ACC112 (cell line): ENCODE measurements around the gene C1QTNF2.

Experiments
- H2AFZ ChIP-seq: fragments of 200-600 bp; sonication (generic); one replicate; pipeline ENCODE4 v1.6.0; 2017; ENCODE audit warnings: antibody characterized with exemption, low read length; ENCODE audit not compliant: unreplicated experiment
- H3K27ac ChIP-seq: fragments of 200-600 bp; sonication (generic); 2 replicates; pipeline ENCODE4 v1.5.1; 2014; ENCODE audit warnings: low read depth, mild to moderate bottlenecking, antibody characterized with exemption, low read length, moderate library complexity
- H3K27me3 ChIP-seq: fragments of 200-600 bp; sonication (generic); 2 replicates; pipeline ENCODE4 v1.6.1; 2014; ENCODE audit warnings: mild to moderate bottlenecking, antibody characterized with exemption, low read length, moderate library complexity, mixed read lengths; ENCODE audit not compliant: insufficient read depth
- H3K36me3 ChIP-seq: fragments of 200-600 bp; sonication (generic); 2 replicates; pipeline ENCODE4 v1.6.1; 2016; ENCODE audit warnings: mild to moderate bottlenecking, antibody characterized with exemption, low read length, moderate library complexity, mixed read lengths; ENCODE audit not compliant: insufficient read depth
- H3K4me1 ChIP-seq: fragments of 200-600 bp; sonication (generic); one replicate; pipeline ENCODE4 v1.6.1; 2016; ENCODE audit warnings: low read length, mixed read lengths; ENCODE audit not compliant: insufficient read depth, unreplicated experiment, control insufficient read depth
- H3K4me3 ChIP-seq: fragments of 200-600 bp; sonication (generic); 2 replicates; pipeline ENCODE4 v1.5.1; 2014; ENCODE audit warnings: mild to moderate bottlenecking, low read depth, low read length
- H3K79me2 ChIP-seq: fragments of 200-600 bp; sonication (generic); one replicate; pipeline ENCODE4 v1.6.0; 2016; ENCODE audit warnings: low read length; ENCODE audit not compliant: control insufficient read depth, unreplicated experiment, insufficient read depth

C1QTNF2 gene

DNA sequence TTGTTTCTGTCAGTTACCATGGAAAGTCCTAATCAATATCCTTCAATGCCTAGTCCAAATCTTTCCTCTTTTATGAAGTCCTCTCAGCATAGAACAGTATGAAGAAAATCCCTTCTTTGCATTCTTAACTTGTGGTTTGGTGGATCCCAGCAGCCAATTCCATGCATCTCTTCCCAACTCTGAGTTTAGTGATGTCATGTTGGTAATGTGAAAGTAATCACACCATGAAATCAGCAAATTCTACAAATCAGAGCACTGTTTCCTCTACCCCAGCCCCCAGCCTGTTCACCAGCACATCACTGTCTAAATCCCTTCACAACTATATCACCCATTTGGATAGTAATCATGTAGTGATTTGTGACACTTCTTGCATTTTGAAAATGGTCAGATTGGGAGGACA is 4.7 kb upstream of the C1QTNF2 start:
- H3K36me3 ChIP-seq: no peaks in the 10 kb centered on the region
- no peaks in the 10 kb centered on the region for H3K4me1 ChIP-seq
- peaks cover 73% of the 10 kb centered on the region for H3K27me3 ChIP-seq
- no peak overlapping the region for H3K27ac ChIP-seq
- no peak overlapping the region for H2AFZ ChIP-seq
- H3K79me2 ChIP-seq: no peaks in the 10 kb centered on the region
- no peak overlapping the region for H3K4me3 ChIP-seq

DNA sequence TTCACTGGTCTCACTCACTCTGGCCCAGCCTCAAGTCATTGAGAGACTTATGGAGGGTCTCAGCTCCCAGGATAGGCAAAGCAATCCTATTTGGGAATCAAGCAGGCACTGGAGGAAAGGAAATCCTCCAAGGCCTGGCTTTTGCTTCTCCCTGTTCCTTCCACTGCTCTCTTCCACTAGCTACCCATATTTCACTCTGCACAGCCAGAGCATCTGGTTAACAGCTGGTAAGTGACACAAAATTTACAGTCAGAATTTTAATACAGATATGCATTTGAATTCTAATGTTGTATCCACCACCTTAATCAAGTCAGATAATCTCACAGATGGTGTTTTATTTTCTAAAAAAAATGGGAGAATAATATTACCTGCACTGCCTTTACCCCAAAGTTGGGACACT is 868 bp upstream of the C1QTNF2 start:
- H3K79me2 ChIP-seq: no peaks in the 10 kb centered on the region
- peaks cover 64% of the 10 kb centered on the region for H3K27me3 ChIP-seq
- no peaks in the 10 kb centered on the region for H3K4me1 ChIP-seq
- H3K36me3 ChIP-seq: no peaks in the 10 kb centered on the region
- no peak overlapping the region for H3K4me3 ChIP-seq
- no peak overlapping the region for H3K27ac ChIP-seq
- no peak overlapping the region for H2AFZ ChIP-seq

DNA sequence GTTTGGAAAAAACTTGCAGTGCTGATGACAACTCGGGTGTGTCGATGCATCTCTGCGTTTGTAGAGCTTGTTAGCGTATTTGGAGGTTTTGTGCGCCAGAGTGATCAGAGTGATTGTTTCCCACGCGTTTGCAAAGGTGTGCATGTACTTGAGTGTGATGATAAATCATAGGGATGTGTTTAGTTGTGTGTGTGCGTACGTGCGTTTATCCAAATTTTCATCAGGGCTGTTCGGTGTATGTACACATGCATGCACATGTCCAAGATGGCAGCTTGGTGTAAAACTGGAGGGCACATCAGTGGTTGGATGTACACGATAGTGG is 248 bp upstream of the C1QTNF2 start:
- Histone ChIP-seq H3K36me3 (no peaks in the 10 kb centered on the region), H3K27ac (no peak overlapping the region), H3K4me1 (no peaks in the 10 kb centered on the region), H2AFZ (peak overlapping the region; percentile 2), H3K4me3 (peak overlapping the region; percentile 80), H3K27me3 (peaks cover 58% of the 10 kb centered on the region), H3K79me2 (no peaks in the 10 kb centered on the region)

DNA sequence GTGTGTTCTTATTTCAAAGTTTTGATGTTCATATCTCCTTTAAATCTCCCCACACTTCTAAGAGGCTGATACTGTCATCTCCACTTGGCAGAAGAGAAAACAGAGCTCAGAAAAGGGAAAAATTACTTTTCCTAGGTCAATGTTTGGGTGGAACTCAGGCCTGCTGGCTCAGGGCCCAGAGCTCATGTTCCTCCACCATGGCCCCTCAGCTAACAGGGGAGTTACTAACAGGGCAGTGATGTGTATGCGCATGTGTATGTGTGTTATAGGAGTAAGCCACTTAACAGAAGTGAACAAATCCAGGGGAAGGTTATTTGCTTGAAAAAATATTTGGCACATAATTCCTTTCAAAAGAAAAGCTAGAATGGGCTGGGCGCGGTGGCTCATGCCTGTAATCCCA is 2.5 kb downstream of the C1QTNF2 start:
- no peak overlapping the region for H2AFZ ChIP-seq
- H3K27ac ChIP-seq: no peak overlapping the region
- no peaks in the 10 kb centered on the region for H3K36me3 ChIP-seq
- H3K4me3 ChIP-seq: no peak overlapping the region
- peaks cover 30% of the 10 kb centered on the region for H3K27me3 ChIP-seq
- no peaks in the 10 kb centered on the region for H3K4me1 ChIP-seq
- no peaks in the 10 kb centered on the region for H3K79me2 ChIP-seq

DNA sequence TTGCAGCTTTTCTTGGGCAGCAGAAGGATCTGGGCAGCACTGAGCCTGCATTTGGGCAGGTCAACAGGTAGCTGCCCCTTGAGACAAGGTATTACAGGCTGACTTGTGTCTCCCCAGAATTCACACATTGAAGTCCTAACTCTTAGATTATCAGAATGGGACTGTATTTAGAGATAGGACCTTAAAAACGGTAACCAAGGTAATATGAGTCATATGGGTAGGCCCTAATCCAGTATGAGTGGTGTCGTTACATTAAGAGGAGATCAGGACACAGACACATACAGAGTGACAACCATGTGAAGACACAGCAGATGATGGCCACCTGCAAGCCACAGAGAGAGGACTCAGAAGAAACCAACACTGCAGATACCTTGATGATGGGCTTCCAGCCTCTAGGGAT is 3.2 kb downstream of the C1QTNF2 start:
- H3K4me3 ChIP-seq: no peak overlapping the region
- no peaks in the 10 kb centered on the region for H3K4me1 ChIP-seq
- H3K27me3 ChIP-seq: peaks cover 24% of the 10 kb centered on the region
- H3K79me2 ChIP-seq: no peaks in the 10 kb centered on the region
- H3K36me3 ChIP-seq: no peaks in the 10 kb centered on the region
- H2AFZ ChIP-seq: no peak overlapping the region
- H3K27ac ChIP-seq: no peak overlapping the region

DNA sequence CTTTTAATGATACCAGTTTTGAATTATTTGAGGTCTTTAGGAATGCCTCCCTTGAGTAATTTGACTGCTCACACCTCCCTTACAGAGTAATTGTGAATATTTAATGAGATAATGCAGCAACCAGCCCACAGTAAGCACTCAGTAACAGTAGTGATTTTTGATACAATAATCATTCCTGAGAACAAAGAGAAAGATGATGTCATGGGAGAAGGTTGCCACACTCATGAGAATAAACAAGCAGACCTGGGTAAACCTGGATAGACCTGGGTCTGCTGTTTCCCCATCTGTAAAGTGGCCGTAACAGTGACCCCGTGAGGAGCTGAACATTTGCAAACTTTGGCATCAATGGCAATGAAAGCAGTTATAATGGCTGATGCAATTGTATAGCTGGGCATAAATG is 4.2 kb downstream of the C1QTNF2 start:
- H3K4me3 ChIP-seq: no peak overlapping the region
- H3K27me3 ChIP-seq: peaks cover 13% of the 10 kb centered on the region
- H3K79me2 ChIP-seq: no peaks in the 10 kb centered on the region
- no peaks in the 10 kb centered on the region for H3K36me3 ChIP-seq
- H2AFZ ChIP-seq: no peak overlapping the region
- H3K4me1 ChIP-seq: no peaks in the 10 kb centered on the region
- H3K27ac ChIP-seq: no peak overlapping the region

DNA sequence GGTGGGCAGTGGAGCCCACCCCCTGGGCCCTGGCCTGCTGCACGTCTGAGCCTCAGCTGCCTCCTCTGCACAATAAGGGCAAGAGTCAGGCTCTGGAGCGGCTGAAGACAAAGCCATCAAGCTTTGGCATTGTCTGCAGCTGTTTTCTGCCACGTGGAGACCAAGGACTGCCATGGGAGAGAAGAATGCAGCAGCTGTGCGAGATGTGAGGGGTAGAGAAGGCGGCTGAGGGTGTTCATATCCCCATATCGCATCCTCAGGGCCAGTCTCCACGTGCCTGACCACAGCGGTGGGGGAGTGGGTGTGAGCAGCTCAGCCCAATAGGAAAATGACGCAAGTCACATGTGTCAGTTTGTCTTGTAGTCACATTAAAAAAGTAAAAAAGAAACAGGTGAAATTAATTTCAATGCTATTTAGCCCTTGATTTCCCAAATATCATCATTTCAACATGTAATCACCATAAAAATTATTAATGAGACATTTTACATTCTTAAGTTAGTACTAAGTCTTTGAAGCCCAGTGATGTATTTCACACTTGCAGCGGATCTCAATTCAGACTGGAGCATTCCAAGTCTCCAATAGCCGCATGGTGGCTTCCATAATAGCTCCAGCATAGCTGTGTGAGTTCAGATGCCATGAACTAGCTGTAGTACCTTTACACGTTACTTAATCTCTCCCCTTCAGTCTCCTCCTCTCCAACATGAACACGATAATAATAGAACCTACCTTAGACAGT is 6.6 kb downstream of the C1QTNF2 start:
- Histone ChIP-seq H2AFZ (no peak overlapping the region), H3K36me3 (no peaks in the 10 kb centered on the region), H3K27me3 (no peaks in the 10 kb centered on the region), H3K4me1 (no peaks in the 10 kb centered on the region), H3K27ac (no peak overlapping the region), H3K79me2 (no peaks in the 10 kb centered on the region), H3K4me3 (no peak overlapping the region)

DNA sequence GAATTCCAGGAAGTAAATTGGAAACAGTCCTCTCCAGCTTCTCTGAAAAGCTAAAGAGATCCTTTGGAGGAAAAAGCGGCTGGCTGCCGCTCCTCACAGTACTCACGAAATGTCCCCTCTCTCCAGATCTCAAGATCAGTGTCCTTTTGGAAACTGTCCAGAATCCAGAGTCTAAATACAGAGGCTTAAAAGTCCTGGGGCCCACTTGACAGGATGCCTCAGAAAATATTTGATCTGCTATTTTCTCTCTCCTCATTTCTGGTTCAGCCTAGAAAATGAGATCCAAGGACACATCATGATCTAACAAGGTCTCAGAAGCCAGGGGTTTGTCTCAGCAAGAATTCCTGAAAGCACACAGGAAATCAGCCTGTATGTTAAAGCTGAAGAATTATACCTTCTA is 7.2 kb downstream of the C1QTNF2 start:
- Histone ChIP-seq H3K79me2 (no peaks in the 10 kb centered on the region), H3K27me3 (no peaks in the 10 kb centered on the region), H3K4me1 (no peaks in the 10 kb centered on the region), H2AFZ (no peak overlapping the region), H3K36me3 (no peaks in the 10 kb centered on the region), H3K4me3 (no peak overlapping the region), H3K27ac (no peak overlapping the region)

DNA sequence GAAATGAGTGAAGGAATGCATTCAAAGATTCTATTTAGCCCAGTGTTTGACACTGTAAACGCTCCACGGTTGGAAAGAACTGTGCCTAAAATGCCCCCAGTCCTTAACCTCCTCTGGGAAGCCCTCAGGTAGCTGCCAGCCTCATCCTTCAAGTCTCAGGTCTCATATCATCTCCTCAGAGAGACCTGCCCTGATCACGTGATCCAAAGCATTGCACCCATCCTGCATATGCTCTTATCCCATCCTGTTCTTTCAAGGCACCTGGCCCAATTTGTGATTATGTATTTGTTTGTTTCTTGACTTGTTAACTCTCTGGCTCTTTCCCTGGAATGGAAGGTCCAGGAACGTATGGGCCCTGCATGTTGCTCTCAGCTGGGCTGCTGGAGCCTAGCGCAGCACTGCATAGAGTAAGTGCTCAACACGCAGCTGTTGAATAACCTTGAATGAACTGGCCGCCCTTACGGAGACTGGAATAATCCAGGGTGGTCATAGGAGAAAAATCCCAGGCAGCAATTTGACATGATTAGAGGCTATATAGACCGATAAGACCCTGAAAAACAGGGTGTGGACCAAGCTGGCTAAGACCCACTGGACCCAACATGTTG is 8.7 kb downstream of the C1QTNF2 start:
- Histone ChIP-seq H3K36me3 (no peaks in the 10 kb centered on the region), H2AFZ (no peak overlapping the region), H3K4me1 (no peaks in the 10 kb centered on the region), H3K27ac (no peak overlapping the region), H3K4me3 (no peak overlapping the region), H3K27me3 (no peaks in the 10 kb centered on the region), H3K79me2 (no peaks in the 10 kb centered on the region)

DNA sequence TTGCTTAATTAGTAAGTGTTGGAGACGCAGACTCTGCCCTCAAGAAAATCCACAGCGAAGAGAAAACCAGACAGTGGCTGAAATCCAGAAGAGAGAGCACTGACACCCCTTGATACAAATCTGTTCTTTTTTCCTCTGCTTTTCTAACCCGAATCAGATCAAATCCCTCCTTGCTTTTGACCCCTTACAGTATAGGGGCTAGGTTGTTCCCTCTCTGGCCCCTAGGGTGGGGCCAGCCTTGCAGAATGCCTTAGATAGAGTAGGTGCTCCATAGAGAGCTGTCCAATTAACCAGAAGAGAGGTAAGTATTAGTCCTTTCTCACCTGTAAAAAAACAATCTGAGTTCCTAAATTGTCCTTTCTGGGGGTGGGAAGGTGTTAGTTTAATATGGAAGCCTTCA is 10.1 kb downstream of the C1QTNF2 start:
- Histone ChIP-seq H3K4me3 (no peak overlapping the region), H3K4me1 (no peaks in the 10 kb centered on the region), H3K27me3 (no peaks in the 10 kb centered on the region), H3K27ac (no peak overlapping the region), H2AFZ (no peak overlapping the region), H3K79me2 (no peaks in the 10 kb centered on the region), H3K36me3 (no peaks in the 10 kb centered on the region)

DNA sequence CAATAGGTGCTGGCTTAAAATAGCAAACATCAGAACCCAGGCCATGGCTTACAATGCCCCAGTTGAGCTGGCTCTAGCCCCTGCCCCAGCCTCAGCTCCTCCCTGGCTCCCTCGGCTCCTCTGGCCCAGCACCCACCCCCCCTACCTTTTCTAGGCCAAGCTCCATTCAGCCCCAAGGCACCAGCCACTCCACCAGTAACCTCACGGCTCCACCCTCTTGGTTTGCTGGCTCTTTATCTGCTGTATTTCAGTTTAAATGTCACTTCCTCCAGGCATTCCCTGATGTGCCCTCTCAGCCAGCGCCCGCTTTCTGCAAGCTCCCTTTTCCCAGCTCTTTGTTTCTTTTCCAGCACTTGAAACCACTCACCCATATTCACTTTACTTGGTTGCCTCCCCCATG is 10.6 kb downstream of the C1QTNF2 start:
- Histone ChIP-seq H3K4me1 (no peaks in the 10 kb centered on the region), H3K27me3 (no peaks in the 10 kb centered on the region), H3K27ac (no peak overlapping the region), H2AFZ (no peak overlapping the region), H3K36me3 (no peaks in the 10 kb centered on the region), H3K4me3 (no peak overlapping the region), H3K79me2 (no peaks in the 10 kb centered on the region)
